Effector CD8-positive, alpha-beta T cell (primary cell): ENCODE measurements around the gene TRAPPC12.
"Not testable (repeated sequence)": the region's sequence is repeated elsewhere in the genome, so short reads cannot be mapped to it uniquely, and the experiment has no call there.

ENCODE experiments used
- DNase-seq: peaks from one replicate; lab custom pipeline; 2025; lab: John Stamatoyannopoulos, UW

Gene TRAPPC12

GRCh38 chr2:3505771-3506170, 126.3 kb downstream of the TRAPPC12 start:
- no peak for DNase-seq

GRCh38 chr2:3512086-3512485, 132.6 kb downstream of the TRAPPC12 start:
- no peak for DNase-seq

DNA sequence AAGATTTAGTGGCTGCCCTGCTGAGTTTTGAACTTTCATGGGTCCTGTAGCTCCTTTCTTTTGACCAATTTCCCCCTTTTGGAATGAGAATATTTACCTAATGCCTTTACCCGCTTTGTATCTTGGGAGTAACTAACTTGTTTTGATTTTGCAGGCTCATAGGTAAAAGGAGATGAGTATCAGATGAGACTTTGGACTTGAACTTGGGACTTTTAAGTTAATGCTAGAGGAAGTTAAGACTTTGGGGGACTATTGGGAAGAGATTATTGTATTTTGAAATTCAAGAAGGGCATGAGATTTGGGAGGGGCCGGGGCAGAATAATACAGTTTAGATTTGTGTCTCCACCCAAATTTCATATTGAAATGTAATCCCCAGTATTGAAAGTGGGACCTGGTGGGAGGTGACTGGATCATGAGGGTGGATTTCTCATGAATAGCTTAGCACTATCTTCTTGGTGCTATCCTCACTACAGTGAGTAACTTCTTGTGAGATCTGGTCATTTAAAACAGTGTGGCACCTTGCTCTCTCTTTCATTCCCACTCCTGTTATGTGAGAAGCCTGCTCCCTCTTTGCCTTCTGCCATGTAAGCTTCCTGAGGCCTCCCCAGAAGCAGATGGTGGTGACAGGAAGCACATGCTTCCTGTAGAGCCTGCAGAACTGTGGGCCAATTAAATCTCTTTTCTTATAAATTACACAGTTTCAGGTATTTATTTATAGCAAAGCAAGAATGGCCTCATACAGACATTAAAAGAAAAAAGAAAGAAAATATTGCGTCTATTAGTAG, 133.7 kb downstream of the TRAPPC12 start:
- no peak for DNase-seq

DNA sequence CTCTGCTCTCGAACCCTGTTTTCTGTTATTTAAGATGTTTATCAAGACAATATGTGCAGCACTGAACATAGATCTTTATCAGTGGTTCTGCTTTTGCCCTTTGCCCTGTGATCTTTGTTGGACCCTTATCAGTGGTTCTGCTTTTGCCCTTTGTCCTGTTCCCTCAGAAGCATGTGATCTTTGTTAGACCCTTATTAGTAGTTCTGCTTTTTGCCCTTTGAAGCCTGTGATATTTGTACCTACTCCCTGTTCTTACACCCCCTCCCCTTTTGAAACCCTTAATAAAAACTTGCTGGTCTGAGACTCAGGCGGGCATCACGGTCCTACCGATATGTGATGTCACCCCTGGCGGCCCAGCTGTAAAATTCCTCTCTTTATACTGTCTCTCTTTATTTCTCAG, 135.9 kb downstream of the TRAPPC12 start:
- not testable (repeated sequence) for DNase-seq

DNA sequence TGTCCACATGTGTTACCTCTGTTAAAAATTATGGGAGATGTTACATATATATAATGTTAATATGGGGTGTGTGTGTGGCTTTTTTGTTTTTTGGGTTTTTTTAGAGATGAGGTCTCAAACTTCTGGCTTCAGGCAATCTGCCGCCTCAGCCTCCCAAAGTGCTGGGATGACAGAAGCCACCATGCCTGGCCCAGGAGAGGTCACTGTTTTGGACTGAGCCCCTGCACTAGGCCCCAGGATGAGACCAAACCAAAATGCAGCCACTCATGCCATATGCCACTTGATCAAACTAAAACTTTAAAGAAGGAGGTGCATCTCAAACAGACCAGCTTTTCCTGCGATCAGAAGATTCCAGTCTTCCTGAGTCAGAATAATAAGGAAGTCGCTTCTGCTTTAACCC, 137.3 kb downstream of the TRAPPC12 start:
- DNase-seq: no peak

GRCh38 chr2:3517948-3518495, 138.5 kb downstream of the TRAPPC12 start:
- no peak for DNase-seq

- peak; percentile 97 for DNase-seq
These were observed 139.2 kb downstream of the TRAPPC12 start for GRCh38 chr2:3518496-3519254.

GRCh38 chr2:3519255-3520205, 140.0 kb downstream of the TRAPPC12 start, which contains the start of gene ADI1:
ADI1 (minus strand) TSS chr2:3519531; CDS start chr2:3519487, 44 bp downstream.
- DNase-seq: peak; percentile 67

DNA sequence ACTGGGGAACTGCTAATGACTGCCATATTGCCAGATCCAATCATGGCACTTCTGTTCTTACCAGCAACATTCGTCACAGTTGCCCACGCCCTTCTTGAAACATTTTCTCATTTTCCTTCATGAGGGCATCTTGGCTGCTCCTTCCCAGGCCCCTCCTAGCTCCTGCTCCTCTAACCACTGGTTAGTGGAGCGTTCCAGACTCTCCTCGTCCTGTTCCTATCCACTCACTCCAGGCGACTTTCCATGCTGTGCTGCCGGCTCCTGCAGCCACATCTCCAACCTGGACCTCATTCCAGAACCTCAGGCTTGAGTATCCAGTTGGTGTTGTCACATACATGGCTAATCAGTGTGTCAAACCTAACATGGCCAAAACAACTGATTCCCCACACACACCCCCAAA, 141.1 kb downstream of the TRAPPC12 start:
- DNase-seq: no peak

DNA sequence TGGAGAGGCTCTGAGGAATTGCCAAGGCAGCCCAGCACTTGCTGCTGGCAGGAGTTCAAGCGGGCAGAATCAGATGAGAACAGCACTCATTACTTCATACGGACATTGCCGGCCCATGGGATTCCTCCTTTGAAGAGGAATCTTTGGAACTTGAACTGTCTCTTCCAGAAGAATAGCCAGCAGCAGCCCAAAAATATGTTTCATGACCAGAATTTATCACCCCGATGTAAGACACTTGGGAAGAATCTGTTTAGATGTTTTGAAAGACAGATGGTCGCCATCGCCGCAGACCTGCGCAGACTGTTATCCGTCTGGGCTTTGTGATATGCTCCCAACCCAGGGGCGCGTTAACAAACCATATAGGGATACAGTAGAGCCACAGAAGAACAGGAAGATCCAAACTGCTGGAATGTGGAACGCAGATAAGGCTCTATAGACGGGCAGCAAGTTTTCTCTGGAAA, 143.5 kb downstream of the TRAPPC12 start:
- DNase-seq: no peak

- no peak for DNase-seq
These were observed 144.1 kb downstream of the TRAPPC12 start for GRCh38 chr2:3523551-3524041.

DNA sequence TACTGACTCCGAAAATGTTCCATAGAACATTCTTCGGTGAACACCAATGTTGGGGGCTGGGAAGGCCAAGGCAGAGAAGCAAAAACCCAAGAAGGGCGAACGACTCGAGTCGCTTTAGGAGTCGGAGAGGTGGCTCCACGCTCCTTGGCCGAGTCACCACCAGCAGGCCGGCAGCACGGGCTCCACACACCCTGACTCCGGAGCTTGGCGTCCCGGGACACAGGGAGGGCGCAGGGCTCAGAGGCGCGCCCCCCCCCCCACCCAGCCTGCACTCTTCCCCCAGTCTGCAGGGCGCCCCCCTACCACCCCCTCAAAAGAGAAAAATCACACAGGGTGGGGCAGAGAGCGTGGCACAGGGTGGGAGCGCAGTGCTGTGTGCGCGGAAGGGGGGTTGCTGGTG, 147.4 kb downstream of the TRAPPC12 start:
- DNase-seq: no peak

GRCh38 chr2:3527886-3528785, 148.6 kb downstream of the TRAPPC12 start:
- no peak for DNase-seq
